HG02763 (cell line): ENCODE data around the gene LRTM2.
"Not testable (repeated sequence)": the region's sequence is repeated elsewhere in the genome, so short reads cannot be mapped to it uniquely, and the experiment has no call there.

Experiments
- ATAC-seq: cut with Tn5 transposase; IDR thresholded peaks from one replicate; pipeline ENCODE4 v1.9.1; 2021; ENCODE audit warnings: mild to moderate bottlenecking, moderate library complexity; ENCODE audit not compliant: unreplicated experiment

Gene LRTM2

GRCh38 chr12:1810201-1810930, 10.0 kb upstream of the LRTM2 start:
- ATAC-seq: no peak

GRCh38 chr12:1810931-1811280, 9.5 kb upstream of the LRTM2 start:
- ATAC-seq: no peak

- ATAC-seq: no peak
Measured at GRCh38 chr12:1811281-1811947, 9.0 kb upstream of the LRTM2 start.

GRCh38 chr12:1811948-1812291, 8.4 kb upstream of the LRTM2 start:
- ATAC-seq: no peak

- ATAC-seq: no peak
Measured at GRCh38 chr12:1812650-1813302, 7.6 kb upstream of the LRTM2 start.

DNA sequence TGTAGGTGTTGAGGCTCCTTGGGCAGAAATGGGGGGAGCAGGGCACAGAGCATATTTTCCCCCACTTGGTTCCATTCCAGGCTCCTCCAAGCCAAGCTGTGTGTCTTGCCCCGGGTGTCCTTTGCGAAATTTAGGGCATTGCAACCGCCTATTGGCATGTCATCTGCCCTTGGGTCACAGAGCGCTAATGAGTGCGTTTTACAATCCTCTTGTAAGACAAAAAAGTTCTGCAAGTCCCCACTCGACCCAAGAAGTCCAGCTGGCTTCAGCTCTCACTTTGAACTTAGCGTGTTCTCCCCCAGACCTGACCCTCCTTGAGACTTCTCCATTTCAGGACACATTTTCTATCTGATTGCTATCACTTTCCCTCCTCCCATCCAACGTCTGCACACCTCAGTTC, 6.1 kb upstream of the LRTM2 start:
- no peak for ATAC-seq

- ATAC-seq: no peak
Measured at GRCh38 chr12:1815108-1815507, 5.3 kb upstream of the LRTM2 start.

DNA sequence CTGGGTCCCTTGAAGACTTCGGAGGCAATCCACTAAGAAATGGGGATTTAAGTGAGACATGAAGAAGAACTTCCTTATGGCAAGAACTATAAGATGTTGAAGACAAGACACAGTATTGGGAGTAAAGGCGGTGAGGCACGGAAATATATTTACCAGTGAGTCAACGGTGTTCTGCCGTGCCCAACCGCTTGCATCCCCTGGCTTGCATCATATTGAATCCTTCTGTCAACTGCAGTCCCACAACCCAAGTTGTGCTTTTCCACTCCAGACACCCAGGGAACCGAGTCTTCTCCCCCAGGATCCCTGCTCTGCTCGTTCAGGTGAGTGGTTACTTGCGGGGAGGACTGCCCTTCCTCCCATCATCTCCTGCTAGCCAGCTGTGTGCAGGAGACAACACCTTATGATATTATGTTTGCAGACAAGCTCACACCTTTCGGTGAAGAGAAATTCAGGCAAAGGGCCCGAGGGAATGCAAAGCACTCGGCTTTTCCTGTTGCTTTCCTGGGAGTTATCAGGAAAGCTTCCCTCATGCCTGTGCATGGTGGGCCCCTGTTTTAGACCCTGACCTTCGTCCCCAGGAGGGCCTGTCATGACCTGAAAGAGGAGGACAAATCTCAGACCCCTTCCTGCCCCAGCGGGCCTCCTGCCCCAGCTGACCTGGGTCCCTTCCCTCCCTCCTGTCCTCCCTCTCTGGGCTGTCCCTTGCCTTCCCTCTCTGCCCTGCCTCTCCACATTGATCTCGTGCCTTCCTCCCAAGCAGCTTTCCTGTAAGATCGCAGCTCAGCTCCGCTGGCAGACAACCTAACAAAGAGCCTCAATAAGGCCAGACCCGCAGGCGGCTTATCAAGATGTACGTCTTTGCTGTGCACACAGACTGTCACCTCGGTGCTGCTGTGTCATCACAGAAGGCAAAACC, 4.3 kb upstream of the LRTM2 start:
- ATAC-seq: no peak

GRCh38 chr12:1816730-1817348, 3.5 kb upstream of the LRTM2 start:
- no peak for ATAC-seq

DNA sequence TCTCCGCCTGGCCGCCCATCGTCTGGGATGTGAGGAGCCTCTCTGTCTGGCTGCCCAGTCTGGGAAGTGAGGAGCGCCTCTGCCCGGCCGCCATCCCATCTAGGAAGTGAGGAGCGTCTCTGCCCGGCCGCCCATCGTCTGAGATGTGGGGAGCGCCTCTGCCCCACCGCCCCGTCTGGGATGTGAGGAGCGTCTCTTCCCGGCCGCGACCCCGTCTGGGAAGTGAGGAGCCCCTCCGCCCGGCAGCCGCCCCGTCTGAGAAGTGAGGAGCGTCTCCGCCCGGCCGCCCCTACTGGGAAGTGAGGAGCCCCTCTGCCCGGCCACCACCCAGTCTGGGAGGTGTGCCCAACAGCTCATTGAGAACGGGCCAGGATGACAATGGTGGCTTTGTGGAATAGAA, 2.4 kb upstream of the LRTM2 start:
- ATAC-seq: not testable (repeated sequence)

DNA sequence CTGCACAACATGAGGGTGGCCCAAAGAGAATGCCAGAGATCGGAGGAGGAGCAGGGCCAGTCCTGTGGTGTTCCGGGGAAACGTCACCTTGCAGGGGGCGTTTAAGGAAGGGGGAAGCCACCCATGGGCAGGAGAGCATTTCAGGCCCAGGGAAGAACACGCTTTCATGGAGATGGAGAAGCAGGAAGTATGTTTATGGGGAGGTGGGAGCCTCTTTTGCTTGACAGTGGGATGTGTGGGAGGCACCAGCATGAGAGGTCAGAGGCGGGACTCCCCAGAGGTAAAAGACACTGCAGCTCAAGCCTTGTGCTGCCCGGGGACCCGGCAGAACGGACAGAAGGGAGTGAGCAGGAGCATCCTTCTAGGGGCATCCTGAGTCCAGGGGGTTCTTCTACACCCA, 1.3 kb upstream of the LRTM2 start:
- ATAC-seq: no peak

GRCh38 chr12:1819571-1819970, 794 bp upstream of the LRTM2 start:
- no peak for ATAC-seq

GRCh38 chr12:1820896-1821291, 529 bp downstream of the LRTM2 start:
- no peak for ATAC-seq

DNA sequence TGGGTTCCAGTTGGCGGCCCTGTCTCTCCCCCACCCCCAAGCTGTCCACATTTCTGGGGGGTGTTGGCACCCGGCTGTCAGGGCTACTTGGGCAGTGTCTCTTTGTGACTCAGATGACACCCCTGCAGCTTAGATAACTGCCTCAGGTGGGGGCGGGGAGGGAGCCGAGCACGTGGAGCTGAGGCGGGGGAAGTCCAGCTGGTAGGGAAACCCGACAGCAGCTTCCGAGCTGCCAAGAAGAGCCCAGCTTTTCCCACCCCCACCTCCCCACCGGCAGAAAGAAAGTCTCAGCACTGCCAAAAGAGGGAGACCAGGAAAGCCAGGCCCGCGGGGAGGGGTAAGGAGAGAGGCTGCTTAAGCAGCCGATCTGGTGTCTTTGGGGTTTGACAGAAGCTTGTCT, 1.4 kb downstream of the LRTM2 start:
- ATAC-seq: no peak

DNA sequence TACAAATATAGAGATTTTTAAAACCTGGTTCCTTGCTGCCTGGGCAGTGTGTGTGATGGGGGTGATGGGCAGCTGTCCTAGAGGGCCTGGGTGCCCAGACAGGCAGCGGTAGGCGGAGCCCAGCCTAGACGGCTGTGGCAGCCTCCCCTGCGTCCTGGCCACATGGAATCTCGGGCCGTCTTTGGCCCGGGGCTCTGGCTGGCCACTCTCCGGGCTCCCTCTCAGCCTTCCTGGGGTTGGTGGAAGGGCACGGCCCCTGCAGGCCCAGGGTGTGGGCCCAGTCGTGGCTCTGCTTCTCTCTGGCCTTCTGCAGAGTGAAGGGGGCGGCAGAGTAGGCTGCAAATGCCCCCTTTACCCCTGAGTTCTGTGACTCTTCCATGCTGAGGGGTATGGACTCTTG, 2.3 kb downstream of the LRTM2 start:
- no peak for ATAC-seq

DNA sequence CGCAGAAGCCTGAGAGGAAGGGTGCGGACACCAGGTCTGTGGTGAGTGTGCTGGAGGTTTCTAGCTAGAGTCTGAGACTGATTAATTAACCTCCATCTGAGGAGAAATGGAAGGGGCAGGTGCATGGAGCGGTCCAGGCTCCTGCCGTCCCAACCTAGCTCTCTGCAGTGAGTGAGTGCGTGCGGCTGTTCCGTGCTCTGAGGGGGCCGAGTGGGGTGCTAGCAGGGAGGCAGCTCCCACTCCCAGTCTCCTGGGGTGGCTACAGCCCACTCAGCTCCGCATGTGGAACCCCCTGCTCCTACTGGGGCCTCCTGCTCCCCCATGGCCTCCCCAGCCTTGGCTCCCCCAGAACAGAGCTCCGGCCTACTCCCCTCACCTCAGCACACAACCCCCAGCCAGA, 2.9 kb downstream of the LRTM2 start:
- no peak for ATAC-seq

GRCh38 chr12:1825382-1826102, 5.2 kb downstream of the LRTM2 start:
- ATAC-seq: no peak

DNA sequence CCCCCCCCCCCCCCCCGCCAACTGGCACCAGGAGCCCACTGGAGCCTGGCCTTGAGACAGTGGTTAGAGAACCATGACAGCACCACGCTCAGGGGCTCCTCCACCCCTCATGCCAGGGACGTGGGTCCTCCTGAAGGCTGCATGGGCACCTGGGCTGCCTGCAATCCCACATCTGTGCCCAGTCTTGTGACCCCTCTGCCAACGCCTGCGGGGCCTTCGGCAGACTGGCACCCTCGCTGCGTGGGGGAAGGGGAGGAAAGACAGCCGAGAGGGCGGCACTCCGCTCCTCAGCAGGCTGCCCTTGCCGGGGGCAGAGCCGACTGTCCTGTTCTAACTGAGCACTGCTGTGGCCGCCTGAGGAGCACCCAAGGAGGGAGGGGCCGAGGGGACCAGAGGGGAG, 6.0 kb downstream of the LRTM2 start:
- ATAC-seq: no peak

DNA sequence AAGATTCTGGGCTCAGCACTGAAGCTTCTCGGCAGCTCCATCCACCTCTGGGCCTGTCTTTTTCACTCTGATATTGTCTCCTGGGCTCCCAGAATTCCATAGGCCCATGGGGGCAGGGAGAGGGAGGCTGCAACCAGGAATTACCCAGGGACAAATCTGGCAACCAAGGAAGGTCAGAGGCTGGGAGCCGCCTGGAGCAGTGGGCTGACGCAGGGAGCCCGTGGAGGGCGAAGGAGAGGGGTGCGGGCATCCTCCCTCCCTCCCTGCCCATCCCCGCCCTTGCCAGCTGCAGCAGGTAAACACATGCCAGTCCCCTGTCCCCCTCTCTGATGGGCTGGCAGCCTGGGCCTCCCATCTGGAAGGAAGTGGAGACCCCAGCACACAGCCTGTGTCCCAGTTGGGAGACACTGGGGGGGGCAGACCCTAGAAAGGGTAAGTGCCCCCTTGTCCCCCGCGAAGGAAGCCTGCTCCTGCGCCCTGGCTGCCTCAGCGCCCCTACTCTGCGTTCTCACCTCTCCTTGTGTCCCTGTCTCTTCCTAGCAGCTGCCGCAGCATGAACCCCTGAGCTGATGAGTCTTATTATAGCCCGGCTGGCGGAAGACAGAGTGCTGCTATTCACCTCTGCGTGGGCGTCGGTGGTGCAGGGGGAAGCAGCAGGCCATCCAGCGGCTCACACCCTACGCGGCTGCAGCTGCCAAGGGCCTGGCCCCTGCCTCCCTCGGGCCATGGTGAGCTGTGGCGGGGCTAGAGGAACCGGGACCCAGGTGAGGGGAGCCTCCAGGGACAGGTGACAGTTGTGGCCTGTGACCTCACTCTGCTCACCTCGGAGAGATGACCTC, 6.7 kb downstream of the LRTM2 start:
- ATAC-seq: no peak
